ENCODE data around the gene DUXA.
A peak's percentile ranks its signal among the peaks of the same experiment; 100 is the strongest.

The DUXA gene

DNA sequence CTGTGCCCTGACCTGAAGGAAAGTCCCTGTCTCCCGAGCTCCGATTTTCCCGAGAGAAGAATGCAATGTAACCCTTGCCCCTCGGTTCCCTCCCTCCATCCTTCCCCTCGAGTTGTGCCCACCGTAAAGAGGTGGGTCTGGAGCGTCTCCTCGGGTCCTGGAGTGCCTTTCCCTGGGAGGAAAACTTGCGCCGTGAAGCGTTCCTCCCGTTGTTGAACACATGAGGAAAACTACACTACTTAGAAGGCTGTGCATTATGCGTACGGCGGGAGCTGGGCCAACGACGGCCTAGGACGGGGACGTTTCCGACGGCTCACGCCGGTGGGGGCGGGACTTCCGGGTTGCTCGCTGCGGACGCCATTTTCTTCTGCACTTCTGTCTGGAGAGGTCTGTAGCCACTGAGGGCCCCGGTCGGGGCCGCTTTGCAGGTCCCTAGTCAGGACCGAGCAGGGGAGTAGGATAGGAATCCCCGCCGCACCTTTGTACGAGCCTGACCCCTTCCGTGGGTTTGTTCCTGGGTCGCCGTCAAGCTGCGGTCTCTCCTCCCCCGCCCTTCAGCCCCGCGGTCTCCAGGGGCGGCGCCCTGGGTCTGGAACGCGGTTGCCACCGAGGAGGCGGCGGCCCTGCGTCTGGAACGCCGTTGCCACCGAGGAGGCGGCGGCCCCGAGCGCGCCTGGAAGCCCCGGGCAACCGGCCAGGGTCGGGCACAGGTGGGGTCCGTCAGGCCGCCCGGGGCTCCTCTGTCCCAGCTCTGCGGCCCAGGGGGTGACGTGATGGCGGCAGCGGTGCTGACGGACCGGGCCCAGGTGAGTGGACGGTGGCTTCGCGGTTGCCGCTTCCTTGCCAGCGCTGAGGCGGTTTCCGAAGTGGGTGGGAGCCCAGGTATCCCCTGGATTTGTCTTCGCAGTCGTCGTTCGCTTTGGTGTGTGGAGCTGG lies 24.1 kb upstream of the DUXA start, which contains the start of gene ZNF264:
Gene ZNF264, plus strand, starts transcription at position 360 of the 936 bp plus-strand sequence. Its CDS starts 414 bp downstream, at position 774.
- peak; percentile 87 to 92 (median 91) for DNase-seq
- no peaks in the 10 kb centered on the region for H3K27me3 ChIP-seq (replicated peaks in 2 of 5; ENCODE audit: control insufficient read depth in 4 of 5, insufficient read depth in 5 of 5, low read length in 4 of 5)
- POLR2A ChIA-PET = interaction anchor here (0.8 kb wide), 1 partner anchor 129 kb away, joined by 4 read pairs; the partner anchor contains the start of gene ZNF543
- peak within 1 kb of the TSS; percentile 68 to 95 (median 93) for H3K4me3 ChIP-seq (ENCODE audit: control insufficient read depth in 1 of 7, extremely low read depth in 1 of 7, insufficient read depth in 4 of 7, low read depth in 2 of 7, low read length in 6 of 7)
- peaks cover 12 to 33% (median 27%) of the 10 kb centered on the region in 4 experiments for H3K36me3 ChIP-seq (ENCODE audit: control insufficient read depth in 4 of 4, insufficient read depth in 4 of 4, low read length in 3 of 4)
- peak within 1 kb of the TSS; percentile 66 to 90 for H3K27ac ChIP-seq (ENCODE audit: insufficient read depth in 1 of 2, low read depth in 1 of 2, low read length in 2 of 2, poor library complexity in 1 of 2, severe bottlenecking in 2 of 2)
- 2% methylated on average over 73 of the region's 81 CpGs for WGBS (ENCODE audit: insufficient coverage)
- peaks cover 7 to 27% (median 11%) of the 10 kb centered on the region in 4 experiments for H3K4me1 ChIP-seq (ENCODE audit: control extremely low read depth in 1 of 4, control insufficient read depth in 4 of 4, insufficient read depth in 4 of 4, low read length in 3 of 4)
- H3K9me3 ChIP-seq (ENCODE audit: control extremely low read depth in 1 of 5, control insufficient read depth in 4 of 5, insufficient read depth in 2 of 5, low read depth in 1 of 5, low read length in 4 of 5) = peaks cover 4 to 27% (median 23%) of the 10 kb centered on the region in 5 experiments
- CTCF ChIA-PET = no interaction called here

DNA sequence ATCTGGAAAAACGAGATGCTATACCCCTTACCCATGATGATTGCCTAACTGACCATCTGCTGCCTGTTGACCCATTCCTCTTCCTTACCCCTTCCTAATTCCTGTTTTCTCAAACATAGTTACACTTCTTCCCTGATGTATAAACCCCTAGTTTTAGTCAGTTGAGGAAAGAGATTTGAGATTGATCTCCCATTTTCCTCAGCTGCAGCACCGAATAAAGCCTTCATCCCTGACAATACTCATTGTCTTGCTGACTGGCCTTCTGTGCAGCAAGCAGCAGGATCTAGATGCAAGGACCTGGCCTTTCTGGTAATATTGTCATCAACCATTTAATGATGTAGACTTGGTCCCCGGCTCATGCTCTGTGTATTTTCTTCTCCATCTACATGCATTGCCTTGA lies 23.0 kb upstream of the DUXA start:
- no peak for DNase-seq
- 50% methylated on average over 2 of the region's 3 CpGs for WGBS (ENCODE audit: insufficient coverage)
- POLR2A ChIA-PET = no interaction called here
- Histone ChIP-seq H3K27me3 (replicated peaks in 2 of 5; ENCODE audit: control insufficient read depth in 4 of 5, insufficient read depth in 5 of 5, low read length in 4 of 5) (no peaks in the 10 kb centered on the region), H3K4me3 (ENCODE audit: control insufficient read depth in 1 of 7, extremely low read depth in 1 of 7, insufficient read depth in 4 of 7, low read depth in 2 of 7, low read length in 6 of 7) (no peak overlapping the region), H3K36me3 (ENCODE audit: control insufficient read depth in 4 of 4, insufficient read depth in 4 of 4, low read length in 3 of 4) (peaks cover 12 to 22% (median 18%) of the 10 kb centered on the region in 4 experiments), H3K4me1 (ENCODE audit: control extremely low read depth in 1 of 4, control insufficient read depth in 4 of 4, insufficient read depth in 4 of 4, low read length in 3 of 4) (peaks cover 7 to 27% (median 11%) of the 10 kb centered on the region in 4 experiments), H3K9me3 (ENCODE audit: control extremely low read depth in 1 of 5, control insufficient read depth in 4 of 5, insufficient read depth in 2 of 5, low read depth in 1 of 5, low read length in 4 of 5) (peaks cover 4 to 27% (median 17%) of the 10 kb centered on the region in 5 experiments), H3K27ac (ENCODE audit: insufficient read depth in 1 of 2, low read depth in 1 of 2, low read length in 2 of 2, poor library complexity in 1 of 2, severe bottlenecking in 2 of 2) (no peak overlapping the region)
- CTCF ChIA-PET = no interaction called here

GRCh38 chr19:57171551-57172081 lies 4.3 kb upstream of the DUXA start:
- peak; percentile 45 to 90 (median 85) for DNase-seq
- H3K27me3 ChIP-seq (replicated peaks in 2 of 5; ENCODE audit: control insufficient read depth in 4 of 5, insufficient read depth in 5 of 5, low read length in 4 of 5) = peaks cover 0 to 2% (median 0%) of the 10 kb centered on the region in 5 experiments
- H3K36me3 ChIP-seq (ENCODE audit: control insufficient read depth in 4 of 4, insufficient read depth in 4 of 4, low read length in 3 of 4) = peaks cover 0 to 16% (median 0%) of the 10 kb centered on the region in 4 experiments
- H3K4me3 ChIP-seq (ENCODE audit: control insufficient read depth in 1 of 7, extremely low read depth in 1 of 7, insufficient read depth in 4 of 7, low read depth in 2 of 7, low read length in 6 of 7) = peak overlapping the region; percentile 20 to 85 (median 61)
- whole genome bisulfite sequencing (ENCODE audit: insufficient coverage) = 10% methylated on average over 6 of the region's 42 CpGs
- CTCF ChIA-PET = no interaction called here
- peaks cover 1 to 23% (median 8%) of the 10 kb centered on the region in 5 experiments for H3K9me3 ChIP-seq (ENCODE audit: control extremely low read depth in 1 of 5, control insufficient read depth in 4 of 5, insufficient read depth in 2 of 5, low read depth in 1 of 5, low read length in 4 of 5)
- no peak overlapping the region for H3K27ac ChIP-seq (ENCODE audit: insufficient read depth in 1 of 2, low read depth in 1 of 2, low read length in 2 of 2, poor library complexity in 1 of 2, severe bottlenecking in 2 of 2)
- POLR2A ChIA-PET = no interaction called here
- H3K4me1 ChIP-seq (ENCODE audit: control extremely low read depth in 1 of 4, control insufficient read depth in 4 of 4, insufficient read depth in 4 of 4, low read length in 3 of 4) = peaks cover 4 to 10% (median 6%) of the 10 kb centered on the region in 4 experiments

DNA sequence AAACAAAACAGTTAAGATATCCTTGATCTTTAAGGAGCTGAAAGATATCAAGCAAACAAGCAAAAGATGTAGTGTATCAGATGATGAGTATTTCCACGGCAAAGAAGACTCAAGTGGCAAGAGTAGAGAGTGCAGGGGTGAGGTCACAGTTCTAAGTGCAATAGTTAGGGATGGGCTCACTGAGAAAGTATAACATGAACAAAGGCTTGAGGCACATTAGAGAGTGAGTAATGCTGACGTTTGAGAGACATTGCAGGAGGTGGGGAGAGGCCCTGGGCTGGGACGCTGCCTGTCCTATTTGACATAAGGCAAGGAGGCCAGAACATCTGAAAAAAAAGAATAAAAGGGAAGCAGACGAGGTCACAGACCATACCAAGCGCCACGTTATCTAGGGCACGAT lies 1.4 kb downstream of the DUXA start:
- DNase-seq = no peak
- ChIA-PET POLR2A (interaction anchor here (0.6 kb wide), 1 partner anchor 300 kb away, joined by 3 read pairs; no protein-coding TSS in a partner anchor), CTCF (no interaction called here)
- H3K27me3 ChIP-seq (replicated peaks in 2 of 5; ENCODE audit: control insufficient read depth in 4 of 5, insufficient read depth in 5 of 5, low read length in 4 of 5) = peaks cover 0 to 2% (median 0%) of the 10 kb centered on the region in 5 experiments
- no peaks in the 10 kb centered on the region for H3K4me1 ChIP-seq (ENCODE audit: control extremely low read depth in 1 of 4, control insufficient read depth in 4 of 4, insufficient read depth in 4 of 4, low read length in 3 of 4)
- H3K4me3 ChIP-seq (ENCODE audit: control insufficient read depth in 1 of 7, extremely low read depth in 1 of 7, insufficient read depth in 4 of 7, low read depth in 2 of 7, low read length in 6 of 7) = no peak overlapping the region
- 69% methylated on average over 7 of the region's 7 CpGs for WGBS (ENCODE audit: insufficient coverage)
- peaks cover 0 to 2% (median under 1%) of the 10 kb centered on the region in 5 experiments for H3K9me3 ChIP-seq (ENCODE audit: control extremely low read depth in 1 of 5, control insufficient read depth in 4 of 5, insufficient read depth in 2 of 5, low read depth in 1 of 5, low read length in 4 of 5)
- no peaks in the 10 kb centered on the region for H3K36me3 ChIP-seq (ENCODE audit: control insufficient read depth in 4 of 4, insufficient read depth in 4 of 4, low read length in 3 of 4)
- no peak overlapping the region for H3K27ac ChIP-seq (ENCODE audit: insufficient read depth in 1 of 2, low read depth in 1 of 2, low read length in 2 of 2, poor library complexity in 1 of 2, severe bottlenecking in 2 of 2)

DNA sequence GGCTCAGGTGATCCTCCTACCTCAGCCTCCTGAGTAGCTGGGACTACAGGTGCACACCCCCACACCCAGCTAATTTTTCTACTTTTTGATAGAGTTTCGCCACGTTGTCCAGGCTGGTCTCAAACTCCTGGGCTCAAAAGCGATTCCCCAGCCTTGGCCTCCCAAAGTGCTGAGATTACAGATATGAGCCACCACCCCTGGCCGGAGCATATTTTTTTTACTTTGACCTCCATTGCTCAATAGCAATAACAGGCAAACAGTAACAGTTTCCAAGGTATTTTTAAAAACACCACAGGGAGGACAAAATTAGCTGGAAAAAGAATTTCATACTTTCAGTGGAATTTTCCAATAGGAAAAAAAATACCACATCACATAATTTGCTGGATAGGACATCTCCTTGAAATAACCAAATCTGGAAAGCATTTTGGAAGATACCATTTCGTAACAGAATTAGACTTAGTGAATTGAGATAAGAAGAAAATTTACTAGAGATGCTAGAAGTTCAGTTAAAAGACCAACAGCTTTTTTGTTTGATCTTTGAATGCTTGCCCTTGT lies 5.2 kb downstream of the DUXA start:
- no peaks in the 10 kb centered on the region for H3K4me1 ChIP-seq (ENCODE audit: control extremely low read depth in 1 of 4, control insufficient read depth in 4 of 4, insufficient read depth in 4 of 4, low read length in 3 of 4)
- H3K27me3 ChIP-seq (replicated peaks in 2 of 5; ENCODE audit: control insufficient read depth in 4 of 5, insufficient read depth in 5 of 5, low read length in 4 of 5) = peaks cover 0 to under 1% (median 0%) of the 10 kb centered on the region in 5 experiments
- H3K27ac ChIP-seq (ENCODE audit: insufficient read depth in 1 of 2, low read depth in 1 of 2, low read length in 2 of 2, poor library complexity in 1 of 2, severe bottlenecking in 2 of 2) = no peak overlapping the region
- H3K36me3 ChIP-seq (ENCODE audit: control insufficient read depth in 4 of 4, insufficient read depth in 4 of 4, low read length in 3 of 4) = no peaks in the 10 kb centered on the region
- H3K9me3 ChIP-seq (ENCODE audit: control extremely low read depth in 1 of 5, control insufficient read depth in 4 of 5, insufficient read depth in 2 of 5, low read depth in 1 of 5, low read length in 4 of 5) = peaks cover 0 to 8% (median 4%) of the 10 kb centered on the region in 5 experiments
- H3K4me3 ChIP-seq (ENCODE audit: control insufficient read depth in 1 of 7, extremely low read depth in 1 of 7, insufficient read depth in 4 of 7, low read depth in 2 of 7, low read length in 6 of 7) = no peak overlapping the region
- WGBS (ENCODE audit: insufficient coverage) = 100% methylated on average over 3 of the region's 5 CpGs
- POLR2A ChIA-PET = no interaction called here
- no peak for DNase-seq
- CTCF ChIA-PET = no interaction called here

DNA sequence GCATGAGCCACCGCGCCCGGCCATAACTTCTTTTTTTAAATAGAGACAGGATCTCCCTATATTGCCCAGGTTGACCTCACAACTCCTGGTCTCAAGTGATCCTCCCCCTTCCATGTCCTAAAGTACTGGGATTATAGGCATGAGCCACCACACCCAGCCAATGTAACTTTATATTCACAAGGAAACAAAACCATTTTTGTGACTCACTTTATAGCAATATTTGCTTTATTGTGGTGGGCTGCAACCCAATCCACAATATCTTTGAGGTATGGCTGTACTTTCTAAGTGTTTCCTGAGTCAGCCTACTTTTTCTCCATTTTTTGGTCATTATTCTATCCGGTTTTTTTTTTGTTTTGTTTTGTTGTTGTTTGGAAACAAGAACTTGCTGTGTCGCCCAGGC lies 14.4 kb downstream of the DUXA start:
- peaks cover 0 to 13% (median 2%) of the 10 kb centered on the region in 5 experiments for H3K9me3 ChIP-seq (ENCODE audit: control extremely low read depth in 1 of 5, control insufficient read depth in 4 of 5, insufficient read depth in 2 of 5, low read depth in 1 of 5, low read length in 4 of 5)
- whole genome bisulfite sequencing (ENCODE audit: insufficient coverage) = 84% methylated on average over 2 of the region's 5 CpGs
- H3K36me3 ChIP-seq (ENCODE audit: control insufficient read depth in 4 of 4, insufficient read depth in 4 of 4, low read length in 3 of 4) = no peaks in the 10 kb centered on the region
- no peaks in the 10 kb centered on the region for H3K27me3 ChIP-seq (replicated peaks in 2 of 5; ENCODE audit: control insufficient read depth in 4 of 5, insufficient read depth in 5 of 5, low read length in 4 of 5)
- ChIA-PET CTCF (no interaction called here), POLR2A (no interaction called here)
- no peak overlapping the region for H3K27ac ChIP-seq (ENCODE audit: insufficient read depth in 1 of 2, low read depth in 1 of 2, low read length in 2 of 2, poor library complexity in 1 of 2, severe bottlenecking in 2 of 2)
- no peak for DNase-seq
- H3K4me3 ChIP-seq (ENCODE audit: control insufficient read depth in 1 of 7, extremely low read depth in 1 of 7, insufficient read depth in 4 of 7, low read depth in 2 of 7, low read length in 6 of 7) = no peak overlapping the region
- no peaks in the 10 kb centered on the region for H3K4me1 ChIP-seq (ENCODE audit: control extremely low read depth in 1 of 4, control insufficient read depth in 4 of 4, insufficient read depth in 4 of 4, low read length in 3 of 4)

Measured in common myeloid progenitor, CD34-positive (primary cell).